SU-DHL-6 (cell line): Measurements from ENCODE around the gene ZDHHC11.

Source experiments
- EZH2phosphoT487 ChIP-seq: fragments of 200-600 bp; sonication (generic), shearing (Covaris generic); conservative IDR thresholded peaks from 2 replicates; pipeline ENCODE4 v1.6.1; 2018; ENCODE audit warnings: mild to moderate bottlenecking, antibody characterized with exemption, low read length, moderate library complexity, mixed read lengths
- TF ChIP-seq, protein P1 (sequence below): fragments of 200-600 bp; sonication (generic); IDR thresholded peaks from one replicate; pipeline ENCODE4 v1.5.1; 2017; ENCODE audit warnings: antibody characterized with exemption, mild to moderate bottlenecking, low read length, moderate library complexity; ENCODE audit not compliant: insufficient read depth, poor library complexity, severe bottlenecking

DNA sequence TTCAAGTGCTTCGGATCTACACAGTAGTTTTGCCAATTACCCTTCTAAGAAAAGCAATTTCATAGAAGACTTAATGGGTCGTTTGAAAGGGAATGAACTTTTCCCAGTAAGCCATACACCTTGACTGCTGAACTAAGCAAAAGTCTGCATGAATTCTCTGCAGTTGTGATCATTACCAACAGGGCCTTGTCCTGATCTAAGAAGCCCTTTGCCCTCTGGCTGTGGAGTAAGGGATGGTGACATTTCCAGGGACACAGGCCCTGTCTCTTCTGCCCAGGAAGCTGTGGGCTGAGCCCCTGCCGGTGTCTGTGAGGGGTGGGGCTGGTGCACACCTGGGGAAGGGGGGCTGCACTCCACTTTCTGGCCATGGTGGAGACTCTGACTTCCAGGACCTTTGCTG, 30.5 kb downstream of the ZDHHC11 start:
- TF ChIP-seq, protein P1, sequence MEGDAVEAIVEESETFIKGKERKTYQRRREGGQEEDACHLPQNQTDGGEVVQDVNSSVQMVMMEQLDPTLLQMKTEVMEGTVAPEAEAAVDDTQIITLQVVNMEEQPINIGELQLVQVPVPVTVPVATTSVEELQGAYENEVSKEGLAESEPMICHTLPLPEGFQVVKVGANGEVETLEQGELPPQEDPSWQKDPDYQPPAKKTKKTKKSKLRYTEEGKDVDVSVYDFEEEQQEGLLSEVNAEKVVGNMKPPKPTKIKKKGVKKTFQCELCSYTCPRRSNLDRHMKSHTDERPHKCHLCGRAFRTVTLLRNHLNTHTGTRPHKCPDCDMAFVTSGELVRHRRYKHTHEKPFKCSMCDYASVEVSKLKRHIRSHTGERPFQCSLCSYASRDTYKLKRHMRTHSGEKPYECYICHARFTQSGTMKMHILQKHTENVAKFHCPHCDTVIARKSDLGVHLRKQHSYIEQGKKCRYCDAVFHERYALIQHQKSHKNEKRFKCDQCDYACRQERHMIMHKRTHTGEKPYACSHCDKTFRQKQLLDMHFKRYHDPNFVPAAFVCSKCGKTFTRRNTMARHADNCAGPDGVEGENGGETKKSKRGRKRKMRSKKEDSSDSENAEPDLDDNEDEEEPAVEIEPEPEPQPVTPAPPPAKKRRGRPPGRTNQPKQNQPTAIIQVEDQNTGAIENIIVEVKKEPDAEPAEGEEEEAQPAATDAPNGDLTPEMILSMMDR = no peak
- no peak for TF ChIP-seq EZH2phosphoT487
